ENCODE data around the gene IL17C.

GRCh38 chr16:88688013-88688778, 49.8 kb downstream of the IL17C start:
- TF ChIP-seq CTCF (conservative IDR thresholded peaks at IDR 0.05; ENCODE audit: low read depth, low read length) (no peak), EZH2 (IDR thresholded peaks at IDR 0.05; ENCODE audit: borderline replicate concordance, low read depth, low read length, poor library complexity, severe bottlenecking) (no peak)

All from A673 (cell line).